ENCODE measurements around the gene NLRC4. TPM values are rescaled to one million over a fixed set of nuclear protein-coding genes. Genes with fewer than 3 reads are reported as not detected.
A peak's percentile ranks its signal among the peaks of the same experiment; 100 is the strongest.

The NLRC4 gene
- total and polyA plus RNA-seq, 2 donors (not counting 1 experiment from before 2014, with no cell fraction given): 0.64 to 0.94 TPM

GRCh38 chr2:32277674-32278477 lies 13.2 kb upstream of the NLRC4 start, which contains the start of gene YIPF4:
Gene YIPF4, plus strand, starts transcription at chr2:32277904. Its CDS starts 252 bp downstream, at chr2:32278156.
- H3K79me2 ChIP-seq (ENCODE audit: control insufficient read depth, insufficient read depth, low read length): peaks cover 61% of the 10 kb centered on the region
- H3K4me3 ChIP-seq (ENCODE audit: control extremely low read depth in 1 of 5, extremely low read depth in 1 of 5, insufficient read depth in 1 of 5, low read depth in 2 of 5, low read length in 4 of 5): peak within 1 kb of the TSS; percentile 70 to 98 (median 94)

More at GRCh38 chr2:32277674-32278477, 13.2 kb upstream of the NLRC4 start, which contains the start of gene YIPF4:
- peak within 1 kb of the TSS; percentile 91 for H3K4me3 Mint-ChIP-seq
- peak within 1 kb of the TSS; percentile 80 for H2AFZ ChIP-seq (ENCODE audit: insufficient read depth, low read depth, low read length, poor library complexity, severe bottlenecking)
- peak within 1 kb of the TSS; percentile 97 for H3K9ac ChIP-seq (ENCODE audit: low read length)
- WGBS (ENCODE audit: insufficient coverage): under 1% methylated on average over 56 of the region's 59 CpGs
- peaks cover 23% of the 10 kb centered on the region for H3K4me1 Mint-ChIP-seq
- H3K9me3 Mint-ChIP-seq (ENCODE audit: insufficient read depth): no peaks in the 10 kb centered on the region
- H4K20me1 ChIP-seq (ENCODE audit: control insufficient read depth, insufficient read depth, low read length, poor library complexity, severe bottlenecking): peaks cover 17% of the 10 kb centered on the region
- H3K36me3 ChIP-seq (replicated peaks in 1 of 2; ENCODE audit: control extremely low read depth in 1 of 2, control insufficient read depth in 1 of 2, extremely low read depth in 1 of 2, insufficient read depth in 2 of 2, low read length in 1 of 2): peaks cover 0 to 7% of the 10 kb centered on the region in 2 experiments
- ATAC-seq (ENCODE audit: low read depth) (peak; percentile 98), DNase-seq (peak; percentile 96)
- TF ChIP-seq EZH2 (IDR thresholded peaks at IDR 0.05; ENCODE audit: borderline replicate concordance, insufficient read depth, low read depth, low read length, poor library complexity, severe bottlenecking): no peak
- TF ChIP-seq, protein P1, sequence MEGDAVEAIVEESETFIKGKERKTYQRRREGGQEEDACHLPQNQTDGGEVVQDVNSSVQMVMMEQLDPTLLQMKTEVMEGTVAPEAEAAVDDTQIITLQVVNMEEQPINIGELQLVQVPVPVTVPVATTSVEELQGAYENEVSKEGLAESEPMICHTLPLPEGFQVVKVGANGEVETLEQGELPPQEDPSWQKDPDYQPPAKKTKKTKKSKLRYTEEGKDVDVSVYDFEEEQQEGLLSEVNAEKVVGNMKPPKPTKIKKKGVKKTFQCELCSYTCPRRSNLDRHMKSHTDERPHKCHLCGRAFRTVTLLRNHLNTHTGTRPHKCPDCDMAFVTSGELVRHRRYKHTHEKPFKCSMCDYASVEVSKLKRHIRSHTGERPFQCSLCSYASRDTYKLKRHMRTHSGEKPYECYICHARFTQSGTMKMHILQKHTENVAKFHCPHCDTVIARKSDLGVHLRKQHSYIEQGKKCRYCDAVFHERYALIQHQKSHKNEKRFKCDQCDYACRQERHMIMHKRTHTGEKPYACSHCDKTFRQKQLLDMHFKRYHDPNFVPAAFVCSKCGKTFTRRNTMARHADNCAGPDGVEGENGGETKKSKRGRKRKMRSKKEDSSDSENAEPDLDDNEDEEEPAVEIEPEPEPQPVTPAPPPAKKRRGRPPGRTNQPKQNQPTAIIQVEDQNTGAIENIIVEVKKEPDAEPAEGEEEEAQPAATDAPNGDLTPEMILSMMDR (IDR thresholded peaks at IDR 0.05): no peak
- peaks cover 12% of the 10 kb centered on the region for H3K27me3 Mint-ChIP-seq
- CTCF ChIA-PET: interaction anchor here (0.8 kb wide), 1 partner anchor 9 kb away, joined by 3 read pairs; no protein-coding TSS in a partner anchor
- no peaks in the 10 kb centered on the region for H3K27me3 ChIP-seq (replicated peaks in 1 of 4; ENCODE audit: control extremely low read depth in 1 of 4, control insufficient read depth in 3 of 4, insufficient read depth in 4 of 4, low read length in 3 of 4)
- H3K27ac ChIP-seq (ENCODE audit: low read length in 2 of 2): peak within 1 kb of the TSS; percentile 66 to 95
- H3K4me1 ChIP-seq (ENCODE audit: control insufficient read depth in 2 of 2, insufficient read depth in 2 of 2, low read length in 2 of 2): peaks cover 12 to 20% of the 10 kb centered on the region in 2 donors
- H3K9me3 ChIP-seq (ENCODE audit: control extremely low read depth in 1 of 3, control insufficient read depth in 2 of 3, insufficient read depth in 1 of 3, low read length in 2 of 3): no peaks in the 10 kb centered on the region
- intact Hi-C loops (cut with micrococcal nuclease): loop anchor here (1.0 to 10.0 kb wide), 5 partner anchors 79 to 1317 kb away; partner anchors contain the start of genes BIRC6, FAM98A, MEMO1 and SLC30A6
- peak within 1 kb of the TSS; percentile 97 for H3K27ac Mint-ChIP-seq
- POLR2A ChIA-PET: no interaction called here
- peak within 1 kb of the TSS; percentile 74 for H3K4me2 ChIP-seq (replicated peaks; ENCODE audit: low read depth, low read length, poor library complexity, severe bottlenecking)

All from B cell (primary cell).